Muscle of arm (tissue), 12 donors: ENCODE measurements around the gene NOX5. TPM values are rescaled to one million over a fixed set of nuclear protein-coding genes. Genes with fewer than 3 reads are reported as not detected.
"Not testable (repeated sequence)": the region's sequence is repeated elsewhere in the genome, so short reads cannot be mapped to it uniquely, and the experiment has no call there.

Source experiments
- DNase-seq: peaks from one replicate; pipeline ENCODE4 v3.0.0-alpha.2; 2013
- polyA plus RNA-seq, 12 donors: library from polyadenylated mRNA; unstranded; fragments of 120-200 nt; gene quantifications; one replicate each; pipeline ENCODE4 v1.2.1, GENCODE V29; 2013; ENCODE audit not compliant: insufficient read length in 12 of 12

NOX5 gene
- polyA plus RNA-seq, 12 donors, result 0.17 to 3.9 (median 0.24) TPM; not detected in 1

DNA sequence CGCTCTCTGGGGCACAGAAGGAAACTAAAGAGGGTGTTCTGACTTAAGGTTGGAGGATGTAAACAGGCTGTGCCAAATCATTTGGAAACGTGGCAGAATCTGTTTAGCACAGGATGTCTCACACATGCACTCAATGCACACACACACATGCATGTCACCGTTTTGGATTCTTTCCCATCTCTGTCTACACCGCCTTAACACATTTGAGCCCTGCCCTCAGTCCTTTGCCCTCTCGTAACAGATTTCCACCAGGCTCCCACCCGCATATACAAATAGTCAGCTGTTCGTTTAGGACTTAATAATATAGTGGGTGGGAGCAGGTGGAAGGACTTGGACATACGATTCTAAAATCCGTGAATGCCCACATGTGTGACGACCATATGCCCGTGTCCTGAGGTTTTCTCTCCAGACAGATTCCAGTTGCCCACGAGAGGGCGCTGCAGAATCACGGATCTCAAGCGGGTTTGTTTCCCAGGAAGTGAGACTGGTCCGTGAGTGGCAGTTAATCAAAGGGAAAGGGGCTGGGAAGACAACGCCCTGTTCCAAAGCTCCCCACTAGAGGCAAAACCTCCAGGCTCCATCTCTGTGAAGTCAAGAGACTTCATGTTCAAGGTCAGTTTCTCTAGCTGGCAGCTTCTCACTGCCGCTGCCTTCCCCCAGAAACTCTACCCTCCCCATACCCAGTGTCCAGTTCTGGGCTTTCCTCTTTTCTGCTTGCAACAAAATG lies 44.5 kb downstream of the NOX5 start:
- peak; percentile 89 for DNase-seq

DNA sequence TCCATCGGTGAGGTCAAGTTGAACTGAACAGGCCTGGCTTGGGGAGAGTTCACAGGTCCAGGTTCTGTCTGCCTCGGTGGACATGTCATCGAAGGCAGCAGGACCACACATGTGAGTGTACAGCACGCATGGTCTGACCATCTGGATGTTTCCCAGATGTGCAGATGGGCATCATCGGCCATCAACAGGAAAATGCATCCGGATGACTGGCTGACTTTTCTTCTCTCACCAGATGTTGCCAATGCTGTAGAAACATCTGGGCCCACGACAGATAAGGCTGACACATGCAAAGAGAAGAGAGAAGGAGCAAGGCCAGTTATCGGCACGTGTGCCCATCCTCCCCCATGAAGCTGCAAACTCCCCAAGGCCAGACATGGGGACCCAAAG lies 45.1 kb downstream of the NOX5 start:
- DNase-seq, result no peak

DNA sequence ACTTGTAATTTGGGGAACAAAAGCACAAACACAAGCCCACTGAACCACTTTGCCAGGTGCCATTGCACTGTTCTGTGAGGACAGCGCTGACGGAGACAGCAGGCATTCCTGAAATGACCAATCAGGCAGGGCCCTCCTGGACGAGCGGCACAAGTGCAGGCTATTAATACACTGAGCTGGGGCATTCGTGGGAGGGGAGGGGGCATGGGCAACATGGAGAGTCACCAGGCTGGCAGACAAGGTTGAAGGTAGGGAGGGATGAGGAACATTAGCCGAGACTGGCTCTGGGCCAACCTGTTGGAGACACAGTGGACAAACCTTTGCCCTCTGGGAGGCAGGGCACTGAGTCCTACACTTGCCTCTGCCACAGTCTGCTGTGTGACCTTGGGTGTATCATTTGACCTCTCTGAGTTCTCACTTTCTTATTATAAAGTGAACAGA lies 45.6 kb downstream of the NOX5 start:
- peak; percentile 25 for DNase-seq

DNA sequence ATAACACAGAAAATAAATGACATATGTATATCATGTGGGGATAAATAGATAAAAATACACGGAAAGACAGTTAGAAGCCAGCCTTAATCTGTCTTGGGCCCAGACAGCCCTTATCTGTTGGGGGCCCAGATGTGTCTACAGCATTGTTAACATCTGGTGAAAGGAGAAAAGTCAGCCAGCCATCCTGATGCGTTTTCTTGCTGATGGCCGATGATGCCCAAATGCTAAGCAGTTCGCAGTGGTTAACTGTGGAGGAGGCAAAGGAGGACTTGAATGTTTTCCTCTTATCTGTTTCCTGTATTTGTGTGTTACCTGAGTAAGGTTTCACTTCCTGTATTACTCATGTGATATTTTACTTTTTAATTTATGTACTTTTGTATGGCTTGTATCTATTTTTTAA lies 46.2 kb downstream of the NOX5 start:
- DNase-seq, result no peak

DNA sequence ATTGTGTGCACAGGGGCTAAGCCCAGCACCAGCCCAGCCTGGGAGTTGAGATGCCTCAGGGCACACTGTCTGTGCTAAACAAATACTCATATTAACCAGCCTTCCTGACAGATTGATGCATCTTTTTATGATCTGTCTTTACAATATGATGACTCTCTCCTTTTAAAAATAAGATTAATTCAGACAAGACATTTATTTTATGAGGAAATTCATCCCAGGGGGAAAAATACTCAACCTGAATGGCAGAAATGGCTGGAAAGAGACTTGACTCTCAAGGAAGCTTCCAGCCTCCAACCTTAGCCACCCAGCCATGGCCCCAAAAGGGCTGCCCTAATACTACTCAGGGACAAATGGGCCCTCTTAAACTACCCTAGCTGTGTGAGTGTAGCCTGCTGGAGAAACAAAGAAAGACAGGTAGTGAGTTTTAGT lies 46.9 kb downstream of the NOX5 start:
- no peak for DNase-seq

DNA sequence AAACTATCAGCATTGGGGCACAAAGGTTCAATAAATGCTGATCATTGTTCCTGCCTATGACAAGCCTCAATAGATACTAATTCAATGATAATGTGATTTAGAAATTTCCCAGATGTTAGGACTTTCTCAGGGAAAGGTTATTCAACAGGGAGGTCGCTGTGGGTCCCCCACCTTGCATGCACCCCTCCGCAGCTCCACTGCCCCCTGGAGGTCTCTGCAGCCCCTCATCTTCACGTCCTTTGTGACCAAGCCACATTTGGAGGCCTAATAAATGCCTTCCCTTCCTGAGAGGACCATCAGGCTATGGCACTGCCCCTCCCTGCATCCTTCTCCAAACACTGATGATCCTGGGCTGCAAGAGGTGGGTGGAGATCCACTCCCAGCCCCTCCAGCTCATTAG lies 50.2 kb downstream of the NOX5 start:
- DNase-seq, result no peak

GRCh38 chr15:69066007-69066995 lies 51.8 kb downstream of the NOX5 start:
- no peak for DNase-seq

- DNase-seq, result no peak
These were observed 52.8 kb downstream of the NOX5 start for GRCh38 chr15:69067296-69067695.

DNA sequence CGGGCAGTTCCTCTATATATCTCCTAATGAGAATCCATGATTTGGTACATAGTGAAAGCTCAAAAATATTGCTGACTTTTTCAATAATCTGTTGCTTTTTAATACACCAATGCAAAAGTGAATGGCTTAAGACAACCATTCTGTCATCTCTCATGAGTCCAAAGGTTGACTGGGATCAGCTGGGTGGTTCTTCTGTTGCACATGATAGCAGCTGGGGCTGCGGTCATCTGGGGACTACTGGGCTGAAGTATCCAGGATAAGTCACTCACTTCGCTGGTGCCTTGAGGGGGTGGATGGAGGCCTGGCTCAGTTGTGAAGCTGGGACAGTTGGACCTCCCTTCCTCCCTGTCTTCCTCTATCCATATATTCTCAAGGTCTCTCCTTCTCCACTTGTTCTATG lies 53.7 kb downstream of the NOX5 start:
- no peak for DNase-seq

- not testable (repeated sequence) for DNase-seq
These were observed 54.8 kb downstream of the NOX5 start for GRCh38 chr15:69069290-69069689.

DNA sequence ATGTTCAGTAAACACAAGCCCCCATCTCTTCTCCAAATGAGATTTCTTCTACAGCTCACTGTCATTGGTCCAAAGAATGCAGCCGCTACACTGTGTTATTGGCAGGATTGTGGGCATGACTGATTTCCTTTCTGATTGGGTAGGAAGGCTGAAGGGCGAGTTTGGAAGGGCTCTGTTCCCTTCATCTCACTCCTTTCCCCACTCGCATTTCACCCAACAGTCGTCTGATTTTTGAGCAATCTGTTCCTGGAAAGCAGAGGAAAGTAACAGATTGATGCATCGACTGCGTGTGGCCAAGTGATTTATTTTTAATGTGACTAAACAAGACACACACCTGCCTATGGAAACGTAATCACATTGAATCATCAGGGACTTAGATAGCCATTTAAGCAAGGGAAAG lies 55.5 kb downstream of the NOX5 start:
- no peak for DNase-seq

- DNase-seq, result no peak
These were observed 55.9 kb downstream of the NOX5 start for GRCh38 chr15:69070396-69070795.

- no peak for DNase-seq
These were observed 56.8 kb downstream of the NOX5 start for GRCh38 chr15:69071260-69071659.

DNA sequence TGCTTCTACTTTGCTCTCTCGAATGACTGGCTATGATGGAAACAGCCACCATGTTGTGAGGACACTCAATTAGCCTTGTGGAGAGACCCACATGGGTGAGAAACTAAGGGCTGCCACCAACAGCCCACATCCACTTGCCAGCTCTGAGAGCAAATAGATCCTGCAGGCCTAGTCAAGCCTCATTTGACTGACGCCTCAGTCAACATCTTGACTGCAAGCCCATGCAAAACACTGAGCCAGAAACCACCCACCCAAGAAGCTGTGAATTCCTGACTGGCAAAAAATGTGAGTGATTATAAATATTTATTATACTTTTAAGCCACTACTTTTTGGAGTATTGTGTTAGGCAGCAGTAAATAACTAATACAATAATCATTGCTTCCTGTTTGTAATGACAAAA lies 58.4 kb downstream of the NOX5 start:
- no peak for DNase-seq

DNA sequence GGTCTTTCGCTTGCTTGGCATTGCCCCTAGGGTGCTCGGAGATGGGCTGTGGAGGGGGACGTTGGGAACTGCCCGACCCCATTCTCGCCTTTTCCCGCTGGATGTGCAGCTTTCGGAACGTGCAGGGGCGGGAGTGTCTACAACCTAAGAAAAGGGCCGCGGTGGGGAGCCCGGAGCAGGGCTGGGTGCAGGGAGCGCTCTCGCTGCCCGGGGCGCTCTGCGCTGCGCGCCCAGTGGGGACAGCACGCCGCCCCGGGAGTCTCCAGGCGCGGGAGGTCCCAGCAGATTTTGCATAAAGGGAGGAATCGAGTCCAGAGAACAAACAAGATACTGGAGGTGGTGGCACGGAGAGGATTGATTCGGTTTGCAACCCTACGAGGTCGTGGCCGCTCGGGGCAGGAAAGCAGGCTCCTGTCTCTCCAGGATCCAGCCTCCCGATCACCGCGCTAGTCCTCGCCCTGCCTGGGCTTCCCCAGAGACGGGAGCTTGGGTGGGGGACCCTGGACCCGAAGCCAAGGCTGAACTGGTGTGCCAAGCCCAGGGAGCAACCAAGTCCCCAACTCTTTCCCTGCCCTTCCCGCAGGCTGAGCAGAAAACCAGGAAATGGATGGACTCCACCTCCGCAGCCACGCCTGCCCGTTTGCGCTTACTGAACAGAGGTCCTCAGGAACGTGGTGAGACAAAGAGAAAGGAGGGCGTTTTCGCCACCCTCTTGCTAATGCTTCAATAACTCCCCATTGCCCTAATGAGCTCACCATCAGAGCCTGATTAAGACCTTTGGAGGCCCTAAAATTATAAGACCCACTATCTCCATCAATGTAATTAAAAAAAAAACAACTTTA lies 59.7 kb downstream of the NOX5 start:
- peak; percentile 73 for DNase-seq

GRCh38 chr15:69074843-69075224 lies 60.3 kb downstream of the NOX5 start:
- no peak for DNase-seq

GRCh38 chr15:69075440-69075839 lies 60.9 kb downstream of the NOX5 start:
- DNase-seq, result no peak

DNA sequence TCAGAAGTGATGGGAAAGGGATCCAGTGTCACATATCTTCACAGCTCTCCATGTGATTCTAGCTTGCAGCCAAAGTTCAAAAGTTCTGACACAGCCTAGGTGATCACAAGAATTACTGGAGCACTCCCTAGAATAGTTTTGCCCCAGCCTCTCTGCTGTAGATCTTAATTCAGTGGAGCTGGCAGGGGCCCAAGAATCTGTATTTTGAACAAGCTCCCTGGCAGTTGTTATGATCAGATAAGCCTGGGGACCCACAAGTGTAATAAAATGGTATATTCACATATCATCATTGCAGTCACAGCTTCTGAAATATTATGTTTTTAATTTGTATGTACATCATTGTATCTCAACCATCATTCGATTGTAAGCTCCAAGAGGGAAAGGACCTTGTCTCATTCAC lies 62.3 kb downstream of the NOX5 start:
- DNase-seq, result no peak

DNA sequence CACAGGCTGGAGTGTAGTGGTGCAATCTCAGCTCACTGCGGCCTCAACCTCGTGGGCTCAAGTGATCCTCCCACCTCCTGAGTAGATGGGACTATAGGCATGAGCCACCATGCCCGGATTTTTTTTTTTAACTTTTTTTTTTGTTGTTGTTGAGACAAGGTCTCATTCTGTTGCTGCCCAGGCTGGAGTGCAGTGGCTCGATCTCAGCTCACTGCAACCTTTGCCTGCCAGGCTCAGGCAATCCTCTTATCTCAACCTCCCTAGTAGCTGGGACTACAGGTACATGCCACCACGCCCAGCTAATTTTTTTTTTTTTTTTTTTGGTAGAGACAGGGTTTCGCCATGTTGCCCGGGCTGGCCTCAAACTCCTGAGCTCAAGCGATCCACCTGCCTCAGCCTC lies 64.1 kb downstream of the NOX5 start:
- DNase-seq, result no peak

- DNase-seq, result peak; percentile 65
These were observed 66.1 kb downstream of the NOX5 start for GRCh38 chr15:69080295-69081248.
